ENCODE results near the gene MTMR4.

The MTMR4 gene

GRCh38 chr17:58498177-58498828 is 16.1 kb downstream of the MTMR4 start:
- TF ChIP-seq GLIS3 (CRISPR knock-in tag; IDR thresholded peaks at IDR 0.05) (no peak), ZC3H10 (CRISPR knock-in tag; IDR thresholded peaks at IDR 0.05) (no peak), BACH2 (CRISPR knock-in tag; IDR thresholded peaks at IDR 0.05; ENCODE audit: borderline replicate concordance) (no peak), CSRNP3 (CRISPR knock-in tag; IDR thresholded peaks at IDR 0.05) (no peak), ESRRG (CRISPR knock-in tag; IDR thresholded peaks at IDR 0.05) (no peak), PPARA (CRISPR knock-in tag; IDR thresholded peaks at IDR 0.05; ENCODE audit: borderline replicate concordance) (no peak), ZNF8 (CRISPR knock-in tag; IDR thresholded peaks at IDR 0.05) (no peak), ZFP3 (CRISPR knock-in tag; IDR thresholded peaks at IDR 0.05) (no peak), ARNTL (CRISPR knock-in tag; IDR thresholded peaks at IDR 0.05; ENCODE audit: borderline replicate concordance, low read depth) (no peak), CSDC2 (CRISPR knock-in tag; IDR thresholded peaks at IDR 0.05) (no peak), ZNF565 (CRISPR knock-in tag; conservative IDR thresholded peaks at IDR 0.05; ENCODE audit: low read depth) (no peak), TOX (CRISPR knock-in tag; IDR thresholded peaks at IDR 0.05; ENCODE audit: borderline replicate concordance) (no peak), ISL1 (CRISPR knock-in tag; IDR thresholded peaks at IDR 0.05) (no peak), ZNF70 (CRISPR knock-in tag; IDR thresholded peaks at IDR 0.05) (no peak), SNAI2 (CRISPR knock-in tag; IDR thresholded peaks at IDR 0.05) (no peak), TSHZ2 (CRISPR knock-in tag; IDR thresholded peaks at IDR 0.05) (no peak)
- no peak for ATAC-seq

- no peak for ATAC-seq
- TF ChIP-seq CREB5 (CRISPR knock-in tag; IDR thresholded peaks at IDR 0.05; ENCODE audit: low read depth) (no peak), TSHZ2 (CRISPR knock-in tag; IDR thresholded peaks at IDR 0.05) (no peak), PATZ1 (CRISPR knock-in tag; IDR thresholded peaks at IDR 0.05; ENCODE audit: borderline replicate concordance) (no peak), ZNF8 (CRISPR knock-in tag; IDR thresholded peaks at IDR 0.05) (no peak), ZNF70 (CRISPR knock-in tag; IDR thresholded peaks at IDR 0.05) (no peak), ZC3H10 (CRISPR knock-in tag; IDR thresholded peaks at IDR 0.05) (no peak), TCF4 (CRISPR knock-in tag; IDR thresholded peaks at IDR 0.05; ENCODE audit: borderline replicate concordance) (no peak), RARB (CRISPR knock-in tag; IDR thresholded peaks at IDR 0.05) (no peak), ARNTL (CRISPR knock-in tag; IDR thresholded peaks at IDR 0.05; ENCODE audit: borderline replicate concordance, low read depth) (no peak), CSDC2 (CRISPR knock-in tag; IDR thresholded peaks at IDR 0.05) (no peak), POU6F1 (CRISPR knock-in tag; IDR thresholded peaks at IDR 0.05; ENCODE audit: borderline replicate concordance, low read depth) (no peak), GLIS3 (CRISPR knock-in tag; IDR thresholded peaks at IDR 0.05) (no peak), OSR1 (CRISPR knock-in tag; IDR thresholded peaks at IDR 0.05) (no peak), BACH2 (CRISPR knock-in tag; IDR thresholded peaks at IDR 0.05; ENCODE audit: borderline replicate concordance) (no peak)
Observed at GRCh38 chr17:58493506-58493905, 20.9 kb downstream of the MTMR4 start.
